UCSD-AML1 (cell line): Measurements from ENCODE around the gene ST6GALNAC6.
A peak's percentile ranks its signal among the peaks of the same experiment; 100 is the strongest.
"Not testable (repeated sequence)": the region's sequence is repeated elsewhere in the genome, so short reads cannot be mapped to it uniquely, and the experiment has no call there.

Experiments
- DNase-seq: peaks from one replicate; lab custom pipeline; 2025; ENCODE audit not compliant: unreplicated experiment; lab: John Stamatoyannopoulos, UW

ST6GALNAC6 gene

GRCh38 chr9:127875306-127875966 is 24.0 kb downstream of the ST6GALNAC6 start:
- DNase-seq: no peak

GRCh38 chr9:127874301-127875221 is 24.8 kb downstream of the ST6GALNAC6 start:
- no peak for DNase-seq

- no peak for DNase-seq
Observed at GRCh38 chr9:127873886-127874285, 25.5 kb downstream of the ST6GALNAC6 start.

- no peak for DNase-seq
Observed at GRCh38 chr9:127873223-127873691, 26.1 kb downstream of the ST6GALNAC6 start.

GRCh38 chr9:127872369-127873222 is 26.8 kb downstream of the ST6GALNAC6 start:
- no peak for DNase-seq

- DNase-seq: no peak
Observed at GRCh38 chr9:127871531-127871930, 27.9 kb downstream of the ST6GALNAC6 start.

- no peak for DNase-seq
Observed at GRCh38 chr9:127870887-127871286, 28.5 kb downstream of the ST6GALNAC6 start.

GRCh38 chr9:127870153-127870491 is 29.3 kb downstream of the ST6GALNAC6 start:
- not testable (repeated sequence) for DNase-seq

- peak; percentile 85 for DNase-seq
Observed at GRCh38 chr9:127869310-127870152, 29.9 kb downstream of the ST6GALNAC6 start.

GRCh38 chr9:127868278-127868902 is 31.0 kb downstream of the ST6GALNAC6 start:
- no peak for DNase-seq

- no peak for DNase-seq
Observed at GRCh38 chr9:127867356-127868277, 31.8 kb downstream of the ST6GALNAC6 start.

- no peak for DNase-seq
Observed at GRCh38 chr9:127866535-127866934, 32.9 kb downstream of the ST6GALNAC6 start.

- no peak for DNase-seq
Observed at GRCh38 chr9:127865645-127866464, 33.5 kb downstream of the ST6GALNAC6 start.

- no peak for DNase-seq
Observed at GRCh38 chr9:127863191-127863621, 36.2 kb downstream of the ST6GALNAC6 start.

- peak; percentile 96 for DNase-seq
Observed at GRCh38 chr9:127862075-127863011, 37.1 kb downstream of the ST6GALNAC6 start.

- no peak for DNase-seq
Observed at GRCh38 chr9:127860779-127861178, 38.6 kb downstream of the ST6GALNAC6 start.

- DNase-seq: no peak
Observed at GRCh38 chr9:127860260-127860659, 39.1 kb downstream of the ST6GALNAC6 start.
